GM19099 (cell line): ENCODE results near the gene RBM42.

ENCODE experiments used
- POLR2A ChIP-seq: IDR thresholded peaks from 3 replicates; pipeline ENCODE4 v1.6.1; 2011; ENCODE audit warnings: low read depth; ENCODE audit not compliant: insufficient read length; ENCODE audit errors: extremely low read depth

RBM42 gene, protein sequence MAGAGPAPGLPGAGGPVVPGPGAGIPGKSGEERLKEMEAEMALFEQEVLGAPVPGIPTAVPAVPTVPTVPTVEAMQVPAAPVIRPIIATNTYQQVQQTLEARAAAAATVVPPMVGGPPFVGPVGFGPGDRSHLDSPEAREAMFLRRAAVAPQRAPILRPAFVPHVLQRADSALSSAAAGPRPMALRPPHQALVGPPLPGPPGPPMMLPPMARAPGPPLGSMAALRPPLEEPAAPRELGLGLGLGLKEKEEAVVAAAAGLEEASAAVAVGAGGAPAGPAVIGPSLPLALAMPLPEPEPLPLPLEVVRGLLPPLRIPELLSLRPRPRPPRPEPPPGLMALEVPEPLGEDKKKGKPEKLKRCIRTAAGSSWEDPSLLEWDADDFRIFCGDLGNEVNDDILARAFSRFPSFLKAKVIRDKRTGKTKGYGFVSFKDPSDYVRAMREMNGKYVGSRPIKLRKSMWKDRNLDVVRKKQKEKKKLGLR

DNA sequence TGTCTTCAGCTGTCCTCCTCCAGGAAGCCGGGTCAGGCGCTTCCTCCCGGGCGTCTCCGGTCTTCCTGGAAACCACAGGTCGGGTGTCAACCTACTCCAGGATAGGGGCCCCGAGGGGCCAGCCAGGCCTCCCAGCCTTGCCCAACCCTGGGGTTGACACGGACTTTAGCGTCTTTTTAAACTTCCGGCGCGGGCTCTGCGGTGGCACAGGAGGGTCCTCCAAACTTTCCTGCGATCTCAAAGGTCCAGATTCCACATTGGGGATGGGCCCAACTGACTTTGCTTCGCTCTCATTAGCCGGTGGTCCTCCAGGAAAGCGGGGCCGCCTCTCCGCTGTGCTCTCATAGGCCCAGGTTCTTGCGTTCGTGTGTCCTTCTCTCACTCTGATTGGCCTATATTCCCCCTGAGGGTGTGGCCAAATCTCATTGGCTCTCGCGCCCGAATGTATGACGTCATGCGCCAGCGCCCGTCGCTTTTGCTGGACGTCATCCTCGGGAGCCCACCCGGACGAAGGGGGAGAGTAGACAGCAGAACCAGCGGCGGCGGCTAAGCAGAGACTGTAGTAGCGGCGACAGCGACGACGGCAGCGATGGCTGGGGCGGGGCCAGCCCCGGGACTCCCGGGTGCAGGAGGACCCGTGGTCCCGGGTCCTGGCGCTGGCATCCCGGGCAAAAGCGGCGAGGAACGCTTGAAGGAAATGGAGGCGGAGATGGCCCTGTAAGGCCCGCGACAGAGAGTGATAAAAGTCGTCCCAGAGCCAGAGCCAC is at the start of gene RBM42:
Gene RBM42, plus strand, starts transcription at position 472 of the 767 bp plus-strand sequence. Its CDS starts 118 bp downstream, at position 590.
- TF ChIP-seq POLR2A, result peak; percentile 61

DNA sequence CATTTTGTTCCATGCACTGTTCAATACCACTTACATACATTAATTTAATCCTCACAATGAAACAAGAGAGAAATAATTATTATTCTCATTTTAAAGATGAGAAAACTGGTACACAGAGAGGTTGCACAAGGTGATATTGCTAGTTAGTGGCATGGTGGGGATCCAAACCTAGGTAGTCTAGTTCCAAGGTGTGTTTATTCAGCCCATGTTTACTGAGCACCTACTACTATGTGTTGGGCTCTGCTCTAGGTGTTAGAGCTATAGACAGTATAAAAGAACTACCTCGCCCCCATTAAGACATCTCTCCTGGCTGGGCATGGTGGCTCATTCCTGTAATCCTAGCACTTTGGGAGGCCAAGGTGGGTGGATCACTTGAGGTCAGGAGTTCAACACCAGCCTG is 46.1 kb upstream of the RBM42 start:
- no peak for TF ChIP-seq POLR2A

DNA sequence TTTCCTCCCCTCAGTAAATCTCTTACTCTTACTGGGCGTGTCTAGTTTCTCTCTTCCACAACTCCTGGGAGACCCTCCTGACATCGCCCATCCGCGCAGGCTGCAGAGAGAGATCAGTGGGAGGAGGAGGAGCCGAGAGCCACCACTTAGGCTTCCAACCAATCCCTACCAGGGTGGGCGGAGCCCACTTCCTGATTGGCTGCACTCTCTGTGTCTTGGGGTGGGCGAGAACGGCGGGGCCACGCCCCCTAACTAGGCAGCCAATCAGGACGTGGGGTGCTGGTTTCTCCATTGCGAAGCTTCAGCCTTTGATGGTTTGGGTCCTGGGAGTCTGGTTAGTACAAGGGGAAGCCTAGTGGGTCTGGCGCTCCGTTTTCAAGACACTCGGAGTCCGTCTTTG is 43.0 kb upstream of the RBM42 start, which contains the start of gene PMIS2:
Gene PMIS2, plus strand, starts transcription at position 326 of the 400 bp plus-strand sequence. CDS start 87 bp downstream, outside the sequence.
- TF ChIP-seq POLR2A, result no peak

DNA sequence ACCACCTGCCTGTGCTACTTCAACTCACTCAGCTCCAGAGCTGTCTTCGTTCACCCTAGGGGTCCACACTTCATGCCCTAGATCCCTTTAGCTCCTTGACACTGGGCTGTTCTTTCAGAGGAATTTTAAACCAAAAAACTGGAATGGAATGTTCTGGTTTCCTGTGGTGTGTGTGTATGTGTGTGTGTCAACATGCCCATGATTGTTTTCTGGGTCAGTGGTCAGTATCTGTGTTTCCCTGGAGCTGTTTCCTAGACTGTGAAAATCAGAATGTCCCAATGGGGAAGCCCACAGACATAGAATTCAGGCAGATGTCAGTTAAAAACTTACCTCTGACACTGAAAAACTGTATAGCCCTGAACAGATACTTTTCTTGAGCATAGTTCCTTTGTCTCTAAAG is 41.5 kb upstream of the RBM42 start:
- TF ChIP-seq POLR2A, result no peak

DNA sequence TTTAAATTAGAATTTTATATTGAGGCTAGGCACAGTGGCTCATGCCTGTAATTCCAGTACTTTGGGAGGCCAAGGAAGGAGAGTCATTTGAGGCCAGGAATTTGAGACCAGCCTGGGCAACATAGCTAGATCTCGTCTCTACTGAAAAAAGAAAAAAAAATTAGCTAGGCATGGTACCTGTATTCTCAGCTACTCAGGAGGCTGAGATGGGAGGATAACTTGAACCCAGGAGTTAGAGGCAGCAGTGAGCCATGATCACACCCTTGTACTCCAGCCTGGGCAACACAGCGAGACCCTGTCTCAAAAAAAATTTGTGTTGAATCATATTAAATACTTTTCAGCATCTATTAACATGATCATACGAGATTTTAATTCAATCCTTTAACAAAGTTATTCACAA is 38.0 kb upstream of the RBM42 start:
- no peak for TF ChIP-seq POLR2A

DNA sequence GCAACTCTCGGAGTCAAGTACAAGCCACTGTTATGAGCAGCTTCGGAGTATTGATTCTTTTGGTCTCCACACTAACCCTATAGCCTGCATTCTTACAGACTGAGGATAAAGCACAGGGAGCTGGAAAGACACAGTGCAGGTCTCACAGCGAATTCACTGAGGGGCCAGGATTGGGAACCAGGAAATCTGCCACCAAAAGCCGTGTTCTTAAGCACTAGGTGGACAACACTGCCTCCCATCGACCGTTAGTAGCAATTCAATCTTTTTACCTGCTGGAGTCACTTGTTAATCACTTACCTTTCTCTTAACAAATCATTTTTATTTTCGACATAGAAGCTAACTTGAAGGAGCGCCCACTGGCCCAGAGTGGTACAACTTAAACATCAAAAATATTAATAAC is 36.6 kb upstream of the RBM42 start:
- TF ChIP-seq POLR2A, result no peak

DNA sequence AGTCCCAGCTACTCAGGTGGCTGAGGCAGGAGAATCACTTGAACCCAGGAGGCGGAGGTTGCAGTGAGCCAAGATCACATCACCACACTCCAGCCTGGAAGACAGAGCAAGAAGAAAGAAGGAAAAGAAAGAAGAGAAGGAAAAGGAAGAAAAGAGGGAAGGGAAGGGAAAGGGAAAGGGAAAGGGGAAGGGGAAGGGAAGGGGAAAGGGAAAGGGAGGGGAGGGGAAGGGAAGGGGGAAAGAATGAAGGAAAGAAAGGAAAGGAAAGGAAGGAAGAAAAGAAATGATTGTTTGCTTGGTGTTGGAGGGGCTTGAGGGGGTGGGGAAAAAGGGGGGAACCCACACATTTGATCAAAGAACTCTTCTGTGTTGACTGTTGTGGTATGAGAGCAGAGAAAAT is 32.9 kb upstream of the RBM42 start:
- no peak for TF ChIP-seq POLR2A

DNA sequence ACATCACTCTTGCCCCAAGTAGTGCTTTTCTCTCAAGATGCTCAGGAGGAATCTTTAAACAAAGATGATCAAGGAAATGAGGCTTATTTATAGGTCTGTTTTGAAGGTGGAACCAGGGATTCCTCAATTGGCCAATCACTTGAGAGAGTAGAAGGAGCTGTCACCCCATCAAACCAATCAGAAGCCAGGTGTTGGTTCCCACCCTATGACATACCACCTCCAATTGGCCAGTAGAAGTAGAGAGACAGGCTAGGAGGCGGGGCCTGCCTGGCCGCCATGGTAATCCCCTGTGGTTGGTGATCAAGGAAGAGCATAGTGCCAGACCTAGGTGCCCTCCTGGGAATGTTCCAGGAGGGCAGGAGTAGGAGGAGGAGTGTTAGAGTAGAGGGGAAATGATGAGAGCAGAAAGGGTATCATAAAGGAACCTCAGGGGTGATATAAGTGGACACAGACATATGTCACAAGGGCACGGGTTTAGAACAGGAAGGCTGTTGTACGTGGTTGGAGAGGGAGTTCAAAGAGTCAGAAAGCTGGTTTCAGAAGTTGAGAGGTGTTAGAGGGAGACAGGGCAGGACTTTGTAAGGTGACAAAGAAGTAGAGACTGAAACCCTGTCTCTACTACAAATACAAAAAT is 32.4 kb upstream of the RBM42 start:
- no peak for TF ChIP-seq POLR2A

DNA sequence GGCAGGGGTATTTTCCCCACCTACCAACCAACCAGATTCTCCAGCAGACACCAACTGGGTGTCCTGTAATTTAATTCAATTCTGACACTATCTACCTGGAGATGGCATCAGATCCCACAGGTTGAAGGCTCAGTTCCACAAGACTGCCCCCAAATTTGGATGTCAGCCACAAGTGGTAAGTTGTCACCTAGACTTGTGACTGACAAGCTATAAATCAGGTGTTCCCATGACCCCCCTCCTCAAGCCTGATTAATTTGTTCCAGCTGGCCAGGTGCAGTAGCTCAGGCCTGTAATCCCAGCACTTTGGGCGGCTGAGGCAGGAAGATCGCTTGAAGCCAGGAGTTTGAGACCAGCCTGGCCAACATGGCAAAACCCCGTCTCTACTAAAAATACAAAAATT is 26.9 kb upstream of the RBM42 start:
- no peak for TF ChIP-seq POLR2A

DNA sequence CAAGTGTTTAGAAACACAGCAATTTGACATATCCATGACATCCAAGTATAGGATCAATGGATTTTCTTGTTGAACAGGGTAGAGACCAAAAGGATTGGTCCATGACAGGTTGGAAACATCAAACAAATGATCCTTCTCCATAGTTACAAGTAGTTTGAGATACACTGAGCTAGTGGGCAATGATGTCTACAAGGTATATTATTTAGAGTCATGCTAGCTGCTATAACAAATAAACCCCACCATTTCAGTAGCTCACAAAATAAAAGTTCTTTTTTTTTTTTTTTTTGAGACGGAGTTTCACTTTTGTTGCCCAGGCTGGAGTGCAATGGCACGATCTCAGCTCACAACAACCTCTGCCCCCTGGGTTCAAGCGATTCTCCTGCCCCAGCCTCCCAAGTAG is 21.2 kb upstream of the RBM42 start:
- TF ChIP-seq POLR2A, result no peak

DNA sequence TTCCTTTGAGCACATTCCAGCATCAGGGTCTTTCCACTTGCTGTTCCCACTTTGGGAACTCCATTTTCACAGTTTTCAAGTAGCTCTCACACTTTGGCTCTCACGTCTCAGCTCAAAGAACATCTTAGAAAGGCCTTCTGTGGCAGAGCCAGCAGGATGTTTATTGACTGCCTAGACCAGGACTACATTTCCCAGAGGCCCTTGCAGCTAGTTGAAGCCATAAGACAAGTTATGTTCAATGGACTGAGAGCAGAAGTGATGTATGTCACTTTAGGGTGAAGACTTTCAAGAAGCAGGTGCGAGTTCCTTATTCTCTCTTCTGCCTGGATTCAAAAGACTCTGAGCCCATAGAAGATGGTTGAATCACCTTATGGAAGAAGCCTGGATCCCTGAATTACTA is 20.6 kb upstream of the RBM42 start:
- TF ChIP-seq POLR2A, result no peak

DNA sequence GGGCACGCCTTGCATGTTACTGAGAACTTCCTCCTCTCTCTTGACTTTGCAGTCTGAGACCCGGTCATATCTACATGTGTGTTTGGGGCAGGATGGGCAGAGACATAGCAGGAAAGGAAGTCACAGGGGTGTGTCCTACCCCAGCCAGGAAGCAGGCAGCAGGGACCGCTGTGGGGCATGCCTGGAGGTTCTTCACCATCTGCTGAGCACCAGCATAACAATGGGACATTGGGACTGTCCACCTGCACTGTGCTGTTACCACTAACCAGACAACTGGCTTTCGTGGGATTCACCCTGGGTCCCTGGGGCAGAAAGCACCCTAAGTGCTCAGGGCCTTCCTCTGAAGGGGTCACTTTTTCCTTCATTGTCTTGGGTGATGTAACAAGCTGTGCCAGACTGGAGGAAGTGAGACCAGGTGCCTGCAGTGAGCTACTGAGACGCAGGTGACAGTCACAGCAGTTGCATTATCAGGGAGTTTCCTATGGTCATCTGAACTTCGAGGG is 18.9 kb upstream of the RBM42 start:
- TF ChIP-seq POLR2A, result peak; percentile 59

DNA sequence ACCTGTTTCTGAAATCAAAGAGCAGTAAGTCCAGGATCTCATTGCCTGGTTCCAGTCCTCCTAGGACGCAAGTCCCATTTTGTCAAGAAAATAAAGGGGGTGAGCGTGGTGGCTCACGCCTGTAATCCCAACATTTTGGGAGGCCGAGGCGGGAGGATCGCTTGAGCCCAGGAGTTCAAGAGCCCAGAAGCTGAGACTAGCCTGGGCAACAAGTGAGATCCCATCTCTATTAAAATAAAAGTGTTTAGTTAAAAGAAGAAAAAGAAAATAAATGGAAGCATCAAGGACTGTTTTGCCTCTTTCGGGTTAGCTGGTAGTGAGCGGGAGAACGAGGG is 16.6 kb upstream of the RBM42 start:
- no peak for TF ChIP-seq POLR2A

DNA sequence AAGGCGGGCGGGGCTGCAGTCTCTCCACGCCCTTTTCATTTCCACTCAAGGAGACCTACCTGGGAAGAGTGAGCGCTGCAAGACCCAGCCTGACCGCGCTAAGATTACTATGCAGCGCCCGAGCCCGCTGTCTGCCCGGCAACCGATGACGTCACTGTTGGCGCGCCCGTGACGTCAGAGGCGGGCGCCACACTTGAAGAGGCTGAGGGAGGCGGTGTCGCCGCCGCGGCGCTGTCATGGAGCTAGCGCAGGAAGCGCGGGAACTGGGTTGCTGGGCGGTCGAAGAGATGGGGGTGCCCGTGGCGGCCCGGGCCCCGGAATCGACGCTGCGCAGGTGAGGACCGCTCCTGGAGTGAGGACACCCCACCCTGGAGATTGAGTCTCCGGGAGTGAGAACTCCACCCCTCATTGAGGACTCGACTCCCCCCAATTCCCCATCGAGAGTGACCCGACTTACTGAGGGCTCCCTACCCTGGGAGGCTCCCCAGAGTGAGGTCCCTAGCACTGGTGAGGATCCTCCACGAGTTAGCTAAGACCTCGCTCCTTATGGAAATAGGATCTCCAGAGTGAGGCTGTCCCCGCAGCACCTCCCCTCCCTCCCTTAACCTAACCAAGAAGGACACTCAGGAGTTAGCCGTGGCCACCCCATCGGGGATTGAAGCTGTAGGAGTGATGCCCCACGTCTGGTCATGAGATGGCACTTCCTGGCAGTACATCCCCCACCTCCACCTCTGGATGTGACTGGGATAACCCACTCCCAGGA is 16.1 kb upstream of the RBM42 start, which contains the start of gene HAUS5:
Gene HAUS5, plus strand, starts transcription at position 177 of the 763 bp plus-strand sequence. Its CDS starts 60 bp downstream, at position 237.
- peak; percentile 82 for TF ChIP-seq POLR2A
